ENCODE measurements around the gene PRKCQ. TPM values are rescaled to one million over a fixed set of nuclear protein-coding genes. Genes with fewer than 3 reads are reported as not detected.

PRKCQ gene
- total and polyA plus RNA-seq, 2 of the 4 experiments (the other 2 are of a cell fraction) = under 0.01 to 0.03 TPM

GRCh38 chr10:6382081-6382480 is 198.0 kb downstream of the PRKCQ start:
- in situ Hi-C loops (cut with MboI; ENCODE audit: low sequenced_read_pairs) (no loop called here), intact Hi-C loops (cut with micrococcal nuclease) (no loop called here), dilution Hi-C loops (cut with HindIII; ENCODE audit: low sequenced_read_pairs, unreplicated experiment) (no loop called here)
- Histone ChIP-seq H3K36me3 (ENCODE audit: control insufficient read depth, insufficient read depth, low read length) (no peaks in the 10 kb centered on the region), H3K27me3 (ENCODE audit: control insufficient read depth, insufficient read depth, low read length) (no peaks in the 10 kb centered on the region), H3K18ac (ENCODE audit: low read depth, low read length) (peak overlapping the region; percentile 76), H4K91ac (ENCODE audit: insufficient read depth, low read depth, low read length) (peak overlapping the region; percentile 78), H2AK5ac (ENCODE audit: low read depth, low read length) (peak overlapping the region; percentile 84; the same call in 1 of the 2 replicates), H3K4ac (ENCODE audit: low read depth, low read length) (peak overlapping the region; percentile 74), H2BK5ac (ENCODE audit: low read depth, low read length, poor library complexity, severe bottlenecking) (peak overlapping the region; percentile 71), H3K14ac (replicated peaks; ENCODE audit: low read depth, low read length) (peak overlapping the region; percentile 48; the same call in 1 of the 2 replicates), H3K4me2 (ENCODE audit: low read depth, low read length) (peak overlapping the region; percentile 61), H3K23ac (ENCODE audit: low read depth, low read length) (peak overlapping the region; percentile 68), H2AFZ (replicated peaks; ENCODE audit: low read length, poor library complexity) (peak overlapping the region; percentile 71), H2BK15ac (ENCODE audit: low read depth, low read length) (peak overlapping the region; percentile 53; the same call in 1 of the 3 replicates), H3K79me1 (ENCODE audit: low read depth in 1 of 2, low read length in 2 of 2) (no peaks in the 10 kb centered on the region), H3K4me1 (ENCODE audit: control insufficient read depth, insufficient read depth, low read length) (peaks cover 21% of the 10 kb centered on the region), H3K9ac (ENCODE audit: low read depth, low read length) (no peak overlapping the region), H4K5ac (ENCODE audit: low read depth, low read length) (peak overlapping the region; percentile 43), H3K4me3 (ENCODE audit: insufficient read depth, low read depth, low read length) (no peak overlapping the region), H3K9me1 (ENCODE audit: insufficient read depth, low read length) (peaks cover 32% of the 10 kb centered on the region), H2BK120ac (ENCODE audit: low read depth, low read length) (peak overlapping the region; percentile 81), H3K56ac (ENCODE audit: extremely low read depth, insufficient read depth, low read length) (no peak overlapping the region), H2AK9ac (replicated peaks; ENCODE audit: low read depth, low read length, poor library complexity) (peak overlapping the region; percentile 12), H4K20me1 (ENCODE audit: insufficient read depth, low read length) (no peaks in the 10 kb centered on the region), H3K9me3 (ENCODE audit: control insufficient read depth, insufficient read depth, low read length) (peaks cover 7% of the 10 kb centered on the region; the same call in 1 of the 2 replicates), H4K8ac (ENCODE audit: low read depth in 2 of 2, low read length in 2 of 2) (peak overlapping the region in 1 of 2 experiments; percentile 60; a peak in 2 of 4 replicates), H3K27ac (ENCODE audit: insufficient read depth, low read length) (peak overlapping the region; percentile 52; the same call in 1 of the 2 replicates), H2BK20ac (ENCODE audit: low read depth, low read length) (peak overlapping the region; percentile 83)
- DNase-seq (peak; percentile 74), ATAC-seq (ENCODE audit: low read depth) (peak; percentile 60)
- no peak for TF ChIP-seq RAD21 (IDR thresholded peaks at IDR 0.05; ENCODE audit: low read length)
- TF ChIP-seq MXI1 (IDR thresholded peaks at IDR 0.05; ENCODE audit: borderline replicate concordance, low read depth, low read length) = no peak
- no peak for TF ChIP-seq FOS (IDR thresholded peaks at IDR 0.05; ENCODE audit: low read depth, low read length)
- TF ChIP-seq MAZ (IDR thresholded peaks at IDR 0.05; ENCODE audit: borderline replicate concordance, low read depth, low read length) = no peak
- no peak for TF ChIP-seq CTCF (conservative IDR thresholded peaks at IDR 0.05; ENCODE audit: low read depth, low read length)
- no peak for TF ChIP-seq CEBPB (IDR thresholded peaks at IDR 0.05; ENCODE audit: low read depth, low read length)
- TF ChIP-seq SMC3 (IDR thresholded peaks at IDR 0.05; ENCODE audit: low read depth, low read length) = no peak
- no peak for TF ChIP-seq RCOR1 (IDR thresholded peaks at IDR 0.05; ENCODE audit: insufficient replicate concordance, low read length)
- ChIA-PET POLR2A (ENCODE audit: unreplicated experiment) (interaction anchor here (0.6 kb wide), 1 partner anchor 13 kb away, joined by 3 read pairs; no protein-coding TSS in a partner anchor), CTCF (interaction anchor here (0.6 to 1.5 kb wide), 7 partner anchors 16 to 180 kb away, joined by 3 to 6 read pairs (median 4); partner anchors contain the start of gene PFKFB3)
- BruUV-seq (replicated peaks) = no TSS peak
- WGBS, 2 experiments (ENCODE audit: extremely low coverage in 2 of 2, insufficient read length in 1 of 2) = 20% methylated on average over 4 of the region's 7 CpGs; no CpG with 5 or more reads in 1 of the 2 experiments
